Renal cortex interstitium (tissue), 11 donors: ENCODE data around the gene PLCL2. TPM values are rescaled to one million over a fixed set of nuclear protein-coding genes. Genes with fewer than 3 reads are reported as not detected.

ENCODE experiments used
- DNase-seq, 11 donors: peaks; one replicate each; pipeline ENCODE4 v3.0.0-alpha.2; 2013; ENCODE audit warnings: low read depth in 9 of 11, low spot score in 4 of 11; ENCODE audit errors: extremely low read depth in 1 of 11
- polyA plus RNA-seq, 3 donors: library from polyadenylated mRNA; unstranded; fragments of 120-200 nt; gene quantifications; one replicate each; pipeline ENCODE4 v1.2.1, GENCODE V29; 2013; ENCODE audit not compliant: insufficient read length in 3 of 3

The PLCL2 gene
- polyA plus RNA-seq, 3 donors = 14.2 to 17.7 (median 15.0) TPM

DNA sequence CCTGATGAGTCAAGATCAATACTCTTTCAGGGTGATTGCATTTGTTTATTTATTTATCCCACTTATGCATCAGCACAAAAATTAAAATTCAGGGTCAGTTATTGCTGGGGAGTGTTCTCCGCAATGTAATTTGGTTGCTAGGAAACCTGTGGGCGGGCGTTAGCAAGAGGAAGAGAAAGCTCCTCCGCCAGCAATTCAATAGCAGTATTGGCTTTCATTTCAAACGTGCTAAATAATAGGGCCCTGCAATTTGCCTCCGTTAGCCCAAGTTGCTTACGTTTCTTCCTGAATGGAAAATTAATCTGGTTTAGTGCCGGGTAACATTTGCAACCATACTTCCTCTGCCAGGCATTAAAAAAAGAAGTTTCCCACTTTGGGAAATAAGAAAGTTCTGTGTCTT is 35.5 kb upstream of the PLCL2 start:
- DNase-seq = peak in 1 of 11 donors; percentile 30

DNA sequence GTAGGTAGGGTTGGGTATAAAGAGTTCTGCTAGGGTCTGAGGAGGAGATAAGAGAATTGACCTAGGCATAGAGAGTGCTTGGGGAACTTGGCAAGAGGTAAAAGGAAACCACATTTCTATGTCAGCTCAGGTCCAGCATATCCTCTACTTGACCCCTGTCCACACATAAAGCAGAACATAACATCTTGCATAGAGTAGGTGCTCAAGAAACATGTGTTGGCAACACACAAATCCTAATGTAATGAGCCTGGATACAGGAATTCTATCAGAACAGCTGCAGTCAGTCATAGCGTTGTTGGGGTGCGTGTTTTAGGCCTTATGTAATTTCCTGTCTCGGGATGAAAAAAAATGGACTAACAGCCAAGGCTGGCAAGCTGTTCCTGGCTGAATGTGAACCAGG is 35.0 kb upstream of the PLCL2 start:
- peak in 2 of 11 donors; percentile 19 to 24 for DNase-seq

DNA sequence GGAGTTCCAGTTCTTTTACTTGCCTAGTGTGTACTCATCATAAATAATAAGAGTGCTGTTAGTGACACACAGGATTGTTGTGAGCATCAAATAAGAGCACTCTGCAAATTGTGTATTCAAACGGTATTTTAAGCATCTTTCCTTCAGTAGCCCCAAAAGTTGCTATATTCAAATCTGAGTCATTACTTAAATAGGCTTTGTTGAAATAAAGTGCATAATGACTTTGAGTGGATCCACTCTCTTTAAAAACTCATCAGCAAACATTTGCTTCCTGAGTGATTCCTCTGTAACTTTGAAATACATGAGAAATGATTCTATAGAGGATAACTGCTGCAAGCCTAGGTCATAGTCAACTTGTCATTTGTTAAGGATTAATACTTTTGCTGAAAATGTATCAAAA is 29.3 kb upstream of the PLCL2 start:
- no peak for DNase-seq

DNA sequence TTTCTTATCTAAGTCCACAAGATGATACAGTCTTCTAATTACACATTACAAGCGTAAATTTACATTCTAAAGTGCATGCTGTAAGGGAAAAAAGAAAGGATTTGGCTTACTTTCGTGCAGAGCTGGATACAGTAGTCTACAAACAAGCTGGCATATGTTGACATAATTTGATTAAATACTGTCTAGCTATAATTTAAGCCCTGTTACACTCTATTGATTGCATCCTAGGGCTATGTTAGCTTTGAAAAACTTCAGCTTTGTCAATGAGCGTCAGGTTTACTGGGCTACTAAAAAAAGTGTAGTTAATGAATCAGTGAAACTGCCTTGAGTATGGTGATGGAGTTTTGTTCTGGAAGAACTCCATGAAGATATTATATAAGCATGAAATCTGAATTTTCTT is 24.5 kb upstream of the PLCL2 start:
- DNase-seq = no peak

DNA sequence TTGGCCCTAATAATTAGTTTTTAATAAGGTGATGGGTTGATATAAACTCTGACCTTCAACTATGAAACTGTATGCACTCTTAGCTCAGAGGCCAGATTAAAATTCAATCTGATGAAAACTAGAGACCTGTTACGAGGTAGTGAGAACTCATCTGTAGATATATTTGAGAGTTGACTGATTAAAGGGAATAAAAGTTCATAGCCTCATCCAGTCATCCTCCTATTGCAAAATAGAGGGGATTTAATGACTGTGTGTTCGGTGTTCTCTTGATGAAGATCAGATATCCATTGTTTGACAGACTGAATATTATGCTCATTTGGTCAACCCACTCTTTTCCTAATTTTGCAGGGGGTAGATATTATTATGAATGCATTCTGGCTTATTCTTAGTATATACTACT is 23.3 kb upstream of the PLCL2 start:
- DNase-seq = no peak

DNA sequence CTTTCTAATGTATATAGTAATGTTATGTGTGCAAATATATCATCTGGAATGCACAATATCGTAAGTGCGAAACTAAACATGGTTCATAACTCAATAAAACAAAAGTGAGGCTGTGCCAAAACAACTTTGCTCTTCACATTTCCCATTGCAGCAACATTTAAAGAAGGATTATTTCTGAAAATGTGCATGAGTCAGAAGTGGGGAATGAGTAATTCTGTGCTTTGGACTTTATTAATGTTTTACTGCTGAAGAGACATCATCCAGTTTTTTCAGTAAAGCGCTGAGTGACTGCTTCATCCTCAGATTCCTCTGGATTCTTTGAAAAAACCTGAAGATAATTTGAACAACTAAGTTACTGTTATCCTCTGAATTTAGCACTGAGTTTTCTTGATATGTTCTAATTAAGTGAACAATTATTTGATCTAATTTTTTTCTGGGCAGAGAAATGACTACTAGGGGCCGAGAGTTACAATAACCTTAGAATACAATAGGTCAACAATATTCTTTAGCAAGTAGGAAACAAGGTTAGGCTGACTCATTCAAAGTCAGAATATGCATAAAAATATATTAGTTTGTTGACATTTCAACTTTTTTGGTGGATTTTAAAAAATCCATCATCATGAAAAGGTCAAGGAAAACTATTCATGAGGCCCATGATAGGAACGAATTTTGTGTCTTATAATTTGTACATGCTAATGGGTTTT is 20.0 kb upstream of the PLCL2 start:
- DNase-seq = no peak

DNA sequence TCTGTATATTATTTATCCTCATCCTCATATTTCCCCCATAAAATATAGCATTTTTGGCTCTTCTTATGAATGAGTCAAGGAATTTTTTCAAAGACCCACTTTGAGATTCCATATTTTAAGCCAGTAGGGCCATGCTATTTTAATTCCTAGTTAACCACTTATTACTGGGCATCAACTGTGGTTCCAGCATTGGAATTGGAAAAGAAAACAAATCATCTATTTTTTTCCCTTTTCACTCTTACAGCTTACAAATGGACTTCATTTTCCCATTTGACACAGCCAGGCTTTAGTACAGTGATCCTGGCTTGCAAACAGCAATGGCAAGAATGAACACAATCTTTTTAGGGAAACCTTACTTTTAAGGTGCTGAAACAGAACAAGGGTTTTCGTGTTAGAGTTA is 19.4 kb upstream of the PLCL2 start:
- DNase-seq = no peak

DNA sequence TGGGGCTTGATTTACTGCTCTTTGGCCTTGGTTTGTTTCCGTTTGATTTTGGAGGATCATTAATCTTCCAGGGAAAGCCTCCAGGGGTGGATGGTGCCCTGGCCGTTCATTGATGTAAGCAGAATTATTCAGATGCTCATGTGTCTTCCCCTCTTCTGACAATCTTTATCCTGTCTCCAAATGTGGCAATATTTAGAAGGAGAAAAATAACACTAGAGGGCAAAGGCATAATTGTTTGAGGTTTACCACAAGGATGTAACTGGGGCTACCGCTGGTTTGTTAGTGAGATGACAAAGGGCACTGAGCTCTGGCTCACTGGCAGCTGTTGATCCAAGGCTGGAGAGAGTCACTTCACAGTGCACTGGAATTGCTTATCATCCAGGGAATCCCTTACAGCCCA is 18.2 kb upstream of the PLCL2 start:
- DNase-seq = no peak

DNA sequence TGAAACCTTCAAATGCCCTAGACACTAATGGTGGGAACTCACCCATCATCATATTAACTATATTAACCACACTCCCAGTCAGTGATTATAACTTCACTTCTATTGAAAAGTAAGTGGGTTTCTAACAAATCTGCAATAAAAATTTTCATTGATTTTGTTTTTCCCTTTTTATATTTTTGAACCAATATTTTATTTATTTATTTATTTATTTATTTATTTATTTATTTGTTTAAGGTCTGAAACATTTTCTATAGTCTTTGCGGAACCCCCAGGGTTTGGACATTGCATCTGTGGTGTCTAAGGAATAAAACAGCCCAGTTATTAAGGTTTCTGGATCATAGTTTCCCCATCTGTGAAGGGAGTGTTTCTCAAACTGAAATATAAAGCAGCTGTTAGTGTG is 16.2 kb upstream of the PLCL2 start:
- DNase-seq = no peak

DNA sequence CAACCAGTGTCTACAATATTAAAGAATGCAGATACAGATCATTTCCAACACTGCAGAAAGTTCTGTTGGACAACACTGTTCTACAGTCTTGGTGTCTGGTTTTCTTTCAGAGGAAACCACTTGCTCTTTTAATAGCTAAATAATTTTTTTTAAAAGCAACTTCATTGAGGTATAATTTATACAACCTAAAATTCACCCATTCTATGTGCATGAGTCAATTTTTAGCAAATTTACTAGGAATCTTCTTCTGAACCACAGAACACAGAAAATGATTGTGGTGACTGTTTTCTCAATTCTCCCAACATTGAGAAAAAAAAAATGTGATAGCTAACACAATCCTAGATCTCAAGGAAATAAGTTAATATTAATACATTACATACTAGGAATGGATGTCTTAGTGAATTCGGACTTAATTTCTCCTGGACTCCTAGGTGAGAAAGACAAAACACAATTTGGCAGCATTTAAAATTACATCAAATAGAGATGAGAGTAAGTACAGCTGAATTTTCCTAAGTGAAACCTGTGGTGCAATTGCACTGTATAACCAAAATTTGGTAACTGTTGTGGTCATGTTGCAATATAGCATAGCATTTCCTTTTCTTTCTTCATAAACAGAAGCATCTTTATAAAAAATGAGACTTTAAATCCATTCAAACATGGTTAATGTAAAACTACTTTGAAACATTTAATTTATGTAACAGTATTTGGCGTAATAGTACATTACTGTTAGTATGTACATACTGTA is 15.3 kb upstream of the PLCL2 start:
- no peak for DNase-seq

DNA sequence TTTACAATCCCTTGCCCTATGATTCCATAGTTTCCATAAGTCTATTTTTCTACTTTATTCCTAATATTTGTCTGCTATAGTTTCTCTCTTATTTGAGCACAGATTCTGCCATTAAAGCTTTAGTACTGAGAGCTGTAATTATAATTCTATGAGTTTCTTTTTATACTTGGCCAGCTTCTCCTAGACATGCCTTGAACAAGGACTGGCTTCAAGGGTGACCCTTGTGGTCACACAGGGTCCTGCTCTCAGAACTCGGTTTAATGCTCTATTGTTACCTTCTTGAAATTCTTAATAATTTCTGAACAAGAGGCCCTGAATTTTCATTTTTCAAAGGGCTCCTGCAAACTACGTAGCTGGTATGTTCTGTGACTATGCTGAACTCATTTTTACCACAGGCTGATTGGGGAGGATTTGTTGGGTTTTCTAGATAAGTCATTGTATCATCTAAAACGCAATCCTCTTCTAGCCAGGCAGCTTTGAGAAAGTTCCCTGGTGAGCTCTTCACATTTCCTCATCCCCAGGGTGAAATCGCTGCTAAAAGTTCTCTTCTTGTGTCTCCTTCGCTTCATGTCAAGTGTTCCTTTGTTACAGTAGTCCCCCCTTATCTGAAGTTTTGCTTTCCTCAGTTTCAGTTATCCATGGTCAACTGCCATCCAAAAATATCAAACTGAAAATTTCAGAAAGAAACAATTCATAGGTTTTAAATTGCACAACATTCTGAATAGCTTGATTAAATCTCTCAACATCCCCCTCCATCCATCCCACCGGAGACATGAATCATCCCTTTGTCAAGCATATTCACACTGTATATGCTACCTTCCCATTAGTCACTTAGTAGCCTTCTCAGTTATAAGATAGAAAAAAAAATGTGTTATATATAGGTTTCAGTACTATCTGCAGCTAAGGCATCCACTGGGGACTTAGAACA is 12.6 kb upstream of the PLCL2 start:
- DNase-seq = no peak

DNA sequence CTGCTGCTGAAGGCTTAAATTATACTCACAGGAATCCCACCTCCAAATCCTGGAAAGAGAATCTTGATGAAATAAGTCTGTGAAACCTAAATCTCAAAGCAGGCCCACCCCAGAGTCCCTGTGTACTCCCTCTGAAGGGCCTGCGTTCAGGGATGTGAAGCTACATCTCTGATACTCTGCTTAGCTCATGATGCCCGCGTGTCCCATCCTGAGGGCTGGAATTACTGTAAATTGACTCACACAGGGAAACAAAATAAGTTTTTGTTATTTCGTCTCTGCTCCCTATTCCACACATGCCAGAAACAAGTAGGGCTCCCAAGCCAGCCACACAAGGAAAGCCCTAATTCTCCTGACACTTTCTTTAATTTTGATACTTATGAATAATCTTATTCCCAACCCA is 10.9 kb upstream of the PLCL2 start:
- no peak for DNase-seq

DNA sequence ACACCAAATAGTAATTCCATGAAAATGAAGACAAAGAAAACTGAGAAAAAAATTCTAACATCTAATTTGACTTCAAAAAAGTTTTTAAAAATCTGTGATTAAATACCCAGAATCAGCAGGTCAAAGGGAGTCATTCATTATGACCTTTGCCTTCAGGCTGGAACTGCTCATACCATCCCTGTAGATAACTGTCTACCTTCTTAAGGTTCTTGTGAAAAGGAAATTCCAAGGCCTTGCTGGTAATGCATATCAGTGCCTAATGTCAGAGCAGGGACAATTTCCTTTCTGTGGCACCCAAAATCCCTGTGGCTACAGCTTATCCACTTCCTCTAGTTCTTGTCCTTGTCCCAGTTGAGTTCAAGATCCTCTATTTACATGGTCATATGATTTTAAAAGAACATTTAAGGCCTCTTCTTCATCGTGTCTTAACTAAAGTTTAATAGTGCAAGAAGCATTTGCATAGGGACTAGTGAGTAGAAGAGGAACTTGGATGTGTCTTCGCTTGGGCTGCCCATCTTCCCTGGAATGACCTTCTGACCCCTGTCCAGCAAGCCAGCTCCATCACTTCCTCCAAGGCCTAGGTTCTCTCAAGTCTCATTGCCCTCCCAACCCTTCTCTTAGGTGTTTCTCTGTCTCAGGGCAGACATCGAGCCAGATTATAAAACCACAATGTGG is 8.7 kb upstream of the PLCL2 start:
- DNase-seq = no peak

DNA sequence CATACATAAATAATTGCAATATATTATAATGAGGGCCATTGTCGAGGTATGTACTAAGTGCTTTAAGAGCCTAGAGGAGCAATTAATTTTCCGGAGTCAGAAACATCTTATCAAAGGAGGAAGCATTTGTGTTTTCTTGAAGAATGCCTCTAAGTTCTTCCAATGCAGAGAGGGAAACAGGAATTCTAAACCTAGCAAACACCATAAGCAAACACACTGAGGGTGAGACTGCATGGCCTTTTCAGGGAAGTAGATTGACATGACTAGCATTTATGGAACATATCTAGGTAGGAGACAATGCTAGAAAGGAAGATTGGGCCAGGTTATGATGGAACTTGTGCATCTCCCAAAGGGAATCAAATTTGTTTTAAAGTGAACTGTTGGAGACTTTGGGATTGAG is 7.2 kb upstream of the PLCL2 start:
- DNase-seq = no peak

DNA sequence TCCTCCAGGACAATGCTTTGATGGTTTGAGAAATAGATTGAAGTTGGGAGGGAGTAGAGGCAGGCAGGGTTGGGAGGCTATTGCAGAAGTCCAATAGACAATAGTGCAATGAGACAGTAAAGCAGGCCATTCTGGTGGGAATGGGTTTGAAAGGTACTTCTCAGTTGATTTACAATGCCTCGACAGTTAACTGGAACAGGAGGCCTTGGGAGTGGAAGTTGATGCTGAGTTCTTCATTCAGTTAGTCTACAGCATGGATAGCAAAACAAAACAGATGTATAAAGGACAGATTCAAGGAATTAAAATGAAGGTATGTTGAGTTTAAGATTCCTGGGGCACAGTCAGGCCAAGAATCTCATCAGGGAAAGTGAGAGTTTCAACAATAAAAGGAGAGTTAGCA is 6.8 kb upstream of the PLCL2 start:
- no peak for DNase-seq

DNA sequence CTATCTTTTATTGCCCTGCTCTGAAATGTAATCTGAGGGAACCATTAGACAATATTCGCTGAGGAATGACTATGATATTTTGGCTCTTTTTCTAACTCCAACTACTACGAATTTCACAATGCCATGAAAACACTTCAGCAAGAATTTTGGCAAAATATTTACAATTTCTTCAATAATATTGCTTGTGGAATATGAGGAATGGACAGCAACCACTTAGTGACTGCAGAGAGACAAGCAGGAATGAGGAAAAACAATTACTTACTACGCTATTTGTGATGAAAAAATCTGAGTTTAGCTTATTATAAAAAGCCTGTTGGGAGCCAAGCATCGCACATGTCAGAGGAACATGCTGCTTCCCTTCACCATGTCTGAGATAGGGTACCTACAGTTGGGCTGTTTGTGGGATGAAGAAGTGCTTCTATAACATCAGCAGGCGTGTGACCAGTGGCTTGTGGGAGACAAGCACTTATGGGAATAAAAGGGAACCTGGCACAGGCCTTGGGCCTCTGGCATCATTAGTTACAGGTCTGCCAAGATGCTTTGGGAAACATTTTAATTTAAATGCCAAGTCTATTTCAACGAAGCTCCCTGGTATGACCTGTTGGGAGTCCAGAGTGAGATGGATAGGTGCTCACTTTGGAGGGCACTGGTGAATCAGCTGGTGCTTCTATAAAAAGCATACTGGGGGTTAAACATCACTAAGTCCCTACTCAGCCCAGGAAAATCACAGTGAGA is 2.7 kb upstream of the PLCL2 start:
- no peak for DNase-seq

DNA sequence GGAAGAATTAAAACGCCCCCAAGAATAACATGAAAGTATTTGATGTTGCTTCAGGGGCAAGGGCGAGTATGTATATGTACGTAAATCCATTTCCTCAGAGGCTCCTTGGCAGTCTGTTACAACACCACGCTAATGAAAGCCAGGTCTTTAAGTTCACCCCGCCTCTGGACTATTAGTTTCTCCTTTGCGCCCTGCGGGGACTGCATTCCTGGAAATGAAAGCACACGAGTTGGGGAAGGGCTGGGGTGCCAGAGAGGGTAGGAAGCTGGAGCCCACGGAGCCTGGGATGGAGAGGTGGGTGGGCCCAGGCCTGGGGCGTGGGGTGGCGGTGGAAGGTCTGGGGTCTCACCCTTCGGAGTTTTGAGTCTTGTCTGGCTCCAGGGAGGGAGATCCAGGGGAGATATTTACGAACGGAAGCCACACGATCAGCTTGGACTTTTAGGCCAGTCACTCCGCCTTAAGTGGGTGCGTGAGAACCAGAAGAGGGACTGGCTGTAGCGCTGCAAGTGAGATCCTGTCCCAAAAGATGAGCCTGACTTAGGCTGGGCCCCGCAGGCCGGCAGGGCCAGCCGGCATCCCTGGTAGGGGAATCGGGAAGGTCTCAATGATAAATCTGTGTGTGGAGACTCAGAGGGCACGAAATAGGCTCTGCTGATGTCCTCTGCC is 1.6 kb upstream of the PLCL2 start:
- peak in 1 of 11 donors; percentile 30 for DNase-seq

DNA sequence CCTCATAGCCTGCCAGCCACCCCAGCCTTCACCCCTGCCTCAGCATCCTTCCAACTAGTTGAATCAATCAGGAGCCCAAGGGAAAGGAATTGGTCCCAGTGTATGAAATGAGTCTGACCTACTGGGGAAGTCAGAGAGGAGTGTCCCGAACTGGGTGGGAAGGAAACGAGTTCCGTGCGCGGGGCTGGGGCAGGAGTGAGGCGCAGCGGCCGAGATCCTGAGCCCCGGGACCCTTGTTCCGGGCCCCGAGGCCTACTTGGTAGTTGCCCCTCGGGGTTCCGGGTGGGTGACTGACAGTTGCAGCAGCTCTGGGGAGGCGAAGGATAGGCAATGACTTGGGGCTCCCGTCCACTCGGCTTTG is 1.1 kb upstream of the PLCL2 start:
- no peak for DNase-seq
